NCI-H1092 treated with DMSO at 0.1 percent for 48 hours (cell line): ENCODE measurements around the gene ZNF485.
"Not testable (repeated sequence)": the region's sequence is repeated elsewhere in the genome, so short reads cannot be mapped to it uniquely, and the experiment has no call there.

Source experiments
- DNase-seq: peaks from one replicate; lab custom pipeline; 2025; lab: John Stamatoyannopoulos, UW

The ZNF485 gene

GRCh38 chr10:43606323-43607198 lies at the start of gene ZNF485:
Gene ZNF485, plus strand, starts transcription at chr10:43606438. Its CDS starts 613 bp downstream, at chr10:43607051.
- DNase-seq = peak; percentile 67

GRCh38 chr10:43557214-43557613 lies 49.0 kb upstream of the ZNF485 start:
- DNase-seq = no peak

DNA sequence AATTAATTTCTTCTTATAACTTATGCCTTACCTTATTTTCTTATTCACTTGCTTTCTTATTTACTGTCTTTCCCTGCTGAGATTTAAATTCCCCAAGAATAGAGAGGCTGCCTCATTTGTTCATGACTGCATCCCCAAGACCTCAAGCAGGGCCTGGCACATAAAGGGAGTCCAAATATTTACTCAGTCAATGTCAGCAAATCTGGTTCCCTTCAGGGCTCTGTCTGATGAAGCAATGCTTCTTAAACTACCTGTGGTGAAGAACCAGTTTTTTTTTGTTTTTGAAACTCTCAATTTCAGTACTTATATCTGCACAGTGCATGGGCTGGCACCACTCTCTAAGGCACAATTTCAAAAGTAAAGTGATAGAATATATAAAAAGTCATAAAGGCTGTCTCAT lies 36.6 kb upstream of the ZNF485 start:
- DNase-seq = no peak

GRCh38 chr10:43570971-43571370 lies 35.3 kb upstream of the ZNF485 start:
- DNase-seq = no peak

DNA sequence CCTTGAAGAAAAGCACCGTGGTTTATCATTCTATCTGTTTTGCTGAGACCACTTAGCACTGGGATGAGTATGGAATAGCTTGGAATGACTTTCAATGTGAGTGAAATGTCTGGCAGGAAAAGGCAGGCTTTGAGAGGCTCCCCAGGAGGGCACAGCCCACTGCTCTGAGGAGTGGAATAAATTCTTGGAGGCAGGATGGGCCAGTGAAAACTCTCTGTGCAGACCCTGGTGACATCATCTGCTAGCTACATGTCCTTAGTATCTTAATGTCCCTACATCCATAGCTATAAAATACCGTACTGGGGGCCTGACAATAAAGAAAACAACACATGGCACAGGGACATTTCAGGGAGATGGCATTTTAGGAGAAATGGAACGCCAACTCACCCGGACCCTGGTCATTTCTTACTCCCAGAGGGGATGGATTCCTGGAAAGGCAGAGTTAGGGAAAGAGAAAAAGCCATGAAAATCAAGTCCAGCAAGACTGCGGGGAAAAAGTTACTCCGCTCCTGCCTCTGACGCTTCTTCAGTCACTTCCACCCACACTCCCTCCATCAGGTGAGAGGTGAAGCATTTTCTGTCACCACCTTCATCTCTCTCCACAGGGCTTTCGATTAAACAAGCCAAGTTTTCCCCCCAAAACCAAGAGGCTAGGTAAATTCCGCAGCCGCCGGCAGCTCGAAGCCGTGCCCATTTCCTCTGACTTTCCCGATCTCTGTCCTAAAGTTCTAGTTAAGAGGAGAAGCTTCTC lies 32.8 kb upstream of the ZNF485 start:
- no peak for DNase-seq

- peak; percentile 82 for DNase-seq
These were observed 32.0 kb upstream of the ZNF485 start, which contains the start of gene ZNF239 for GRCh38 chr10:43574001-43574892. Gene ZNF239, minus strand, starts transcription at chr10:43574616. Its CDS starts 16,537 bp downstream, at chr10:43558079.

GRCh38 chr10:43574906-43575305 lies 31.3 kb upstream of the ZNF485 start:
- no peak for DNase-seq

DNA sequence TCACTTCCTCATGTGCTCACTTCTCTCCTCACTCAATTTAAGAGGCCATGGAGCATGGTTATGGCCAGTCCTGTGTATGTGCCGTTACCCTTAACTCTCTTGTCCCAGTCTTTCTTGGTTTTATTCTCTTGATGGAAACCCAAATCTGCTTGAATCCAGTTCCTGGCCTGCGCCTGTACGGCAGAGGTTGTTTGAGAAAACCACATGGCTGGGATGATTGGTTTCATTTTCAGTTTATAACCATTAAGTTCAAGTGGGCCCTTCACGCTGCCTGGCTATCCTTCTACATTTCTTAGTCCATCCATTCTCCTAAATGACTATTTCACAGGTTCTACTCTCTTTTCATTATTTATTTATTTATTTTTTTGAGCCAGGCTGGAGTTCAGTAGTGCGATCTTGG lies 30.2 kb upstream of the ZNF485 start:
- no peak for DNase-seq

GRCh38 chr10:43576580-43576979 lies 29.7 kb upstream of the ZNF485 start:
- DNase-seq = no peak

DNA sequence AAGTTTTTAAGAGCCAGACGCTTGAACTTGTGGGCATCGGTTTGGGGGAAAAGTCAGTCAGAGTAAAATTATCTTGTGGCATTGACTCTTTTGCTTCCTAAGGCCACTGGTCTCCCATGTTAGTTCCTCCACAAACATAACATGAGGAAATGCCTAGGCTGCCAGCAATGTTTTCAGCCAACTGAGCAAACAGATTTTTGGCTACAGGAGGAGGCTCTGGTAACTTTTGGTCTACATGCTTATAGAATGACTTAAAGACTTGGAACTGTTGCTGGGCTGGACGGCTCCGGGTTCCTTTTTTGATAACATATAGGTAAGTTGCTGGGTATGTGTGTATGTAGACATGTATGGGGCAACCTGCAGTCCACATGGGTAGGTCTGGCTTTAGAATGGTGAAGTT lies 22.2 kb upstream of the ZNF485 start:
- no peak for DNase-seq

DNA sequence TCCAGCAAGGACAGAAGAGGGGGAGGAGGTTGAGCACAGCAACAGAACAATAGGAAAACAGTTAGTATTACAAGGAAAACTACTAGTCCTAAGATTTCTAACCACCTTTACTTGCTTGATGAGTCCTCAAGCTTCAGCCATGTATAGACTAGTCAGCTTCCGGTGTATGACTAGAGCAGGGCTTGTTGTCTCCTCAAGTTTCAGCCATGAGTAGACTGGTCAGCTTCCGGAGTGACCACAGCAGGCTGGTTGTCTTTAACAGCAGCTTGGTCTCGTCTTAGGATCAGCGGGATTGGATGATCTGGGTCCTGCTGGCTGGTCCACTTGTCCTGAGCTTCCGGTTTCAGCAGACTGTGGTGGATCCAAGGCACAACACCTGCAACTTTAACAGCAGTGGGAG lies 21.2 kb upstream of the ZNF485 start:
- no peak for DNase-seq

GRCh38 chr10:43585981-43586729 lies 20.1 kb upstream of the ZNF485 start:
- no peak for DNase-seq

- DNase-seq = not testable (repeated sequence)
These were observed 19.5 kb upstream of the ZNF485 start for GRCh38 chr10:43586730-43587115.

DNA sequence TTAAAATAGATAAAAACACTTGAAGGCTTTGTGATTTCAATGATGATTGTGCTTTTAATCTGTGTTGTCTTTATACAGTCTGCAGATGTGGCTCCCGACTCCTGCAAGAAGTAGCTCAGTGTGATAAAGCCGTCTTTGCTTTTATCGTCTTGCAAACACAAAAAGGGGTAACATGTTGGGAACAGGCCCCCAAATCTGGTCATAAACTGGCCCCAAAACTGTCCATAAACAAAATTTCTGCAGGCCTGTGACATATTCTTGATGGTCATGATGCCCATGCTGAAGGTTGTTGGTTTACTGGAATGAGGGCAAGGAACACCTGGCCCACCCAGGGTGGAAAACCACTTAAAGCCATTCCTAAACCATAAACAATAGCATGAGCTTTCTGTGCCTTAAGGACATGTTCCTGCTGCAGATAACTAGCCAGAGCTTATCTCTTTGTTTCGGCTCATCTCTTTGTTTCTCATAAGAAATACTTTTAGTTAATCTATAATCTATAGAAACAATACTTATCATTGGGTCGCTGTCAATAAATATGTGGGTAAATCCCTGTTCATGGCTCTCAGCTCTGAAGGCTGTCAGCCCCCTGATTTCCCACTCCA lies 14.8 kb upstream of the ZNF485 start:
- DNase-seq = no peak

DNA sequence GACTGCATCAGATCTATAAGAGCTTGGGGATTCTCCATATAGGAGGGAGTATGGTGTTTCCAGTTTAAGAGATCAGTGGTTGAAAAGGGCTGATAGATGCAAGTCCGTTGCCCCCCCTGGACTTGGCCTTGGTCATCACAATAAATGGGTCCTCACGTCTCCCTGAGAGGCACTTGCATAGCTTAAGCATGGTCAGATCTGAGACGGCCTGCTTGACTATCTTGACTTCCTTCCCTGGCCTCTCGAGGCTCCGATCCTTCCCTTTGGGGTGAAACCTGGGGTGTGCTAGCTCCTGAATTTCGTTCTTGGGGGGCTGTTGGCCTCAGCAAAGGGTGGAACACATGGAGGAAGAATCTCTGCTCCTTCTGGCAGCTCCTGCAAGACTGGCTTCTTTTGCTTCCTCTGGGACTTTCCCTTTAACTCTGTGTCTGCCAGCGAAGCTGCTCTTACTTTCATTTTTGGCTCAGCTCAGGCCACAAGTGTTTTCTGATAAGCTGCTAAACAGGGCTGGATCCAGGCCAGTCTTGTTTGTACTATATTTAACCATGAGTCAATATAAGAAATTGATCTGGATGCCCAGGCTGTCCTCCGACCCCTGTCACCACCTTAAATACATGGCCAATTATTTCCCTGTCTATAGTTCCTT lies 11.2 kb upstream of the ZNF485 start:
- DNase-seq = no peak

DNA sequence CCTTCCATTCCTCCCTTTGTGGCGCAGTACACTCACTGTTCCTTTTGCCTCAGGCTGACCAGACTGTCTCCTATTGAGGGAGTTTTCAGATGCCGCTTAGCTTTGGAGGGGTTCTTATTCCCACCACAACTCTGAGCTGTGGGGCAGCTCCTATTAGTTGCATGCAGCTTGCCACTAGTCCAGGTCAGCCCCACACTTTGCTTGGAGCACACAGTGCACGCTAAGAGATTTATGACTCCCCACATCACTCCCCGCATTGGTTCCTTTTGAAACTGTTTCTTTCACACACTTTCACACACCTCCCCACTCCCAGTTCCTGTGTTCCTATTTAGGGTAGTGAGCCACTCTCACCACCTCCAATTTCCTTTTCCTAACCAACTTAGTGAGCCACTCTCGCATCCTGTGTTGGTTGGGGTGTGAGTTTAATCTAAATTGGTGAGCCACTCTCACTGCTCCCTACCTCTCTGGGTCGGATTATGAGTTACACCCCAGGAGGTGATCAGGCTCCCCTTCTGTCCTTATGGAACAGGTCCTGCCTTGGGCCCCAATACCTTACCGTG lies 10.4 kb upstream of the ZNF485 start:
- DNase-seq = no peak

GRCh38 chr10:43596546-43596945 lies 9.7 kb upstream of the ZNF485 start:
- DNase-seq = no peak

- DNase-seq = no peak
These were observed 7.8 kb upstream of the ZNF485 start for GRCh38 chr10:43598446-43598845.

DNA sequence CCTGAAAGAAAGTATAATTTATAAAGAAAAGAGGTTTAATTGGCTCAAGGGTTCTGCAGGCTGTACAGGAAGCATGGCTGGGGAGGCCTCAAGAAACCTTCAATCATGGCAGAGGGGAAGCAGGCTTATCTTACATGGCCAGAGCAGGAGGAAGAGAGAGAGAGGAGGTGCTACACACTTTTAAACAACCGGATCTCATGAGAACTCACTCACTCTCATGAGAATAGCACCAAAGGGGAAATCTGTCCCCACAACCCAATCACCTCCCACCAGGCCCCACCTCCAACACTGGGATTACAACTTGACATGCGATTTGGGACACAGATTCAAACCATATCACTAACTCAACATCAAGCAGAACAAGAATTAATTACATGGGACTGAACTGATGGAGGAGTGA lies 6.9 kb upstream of the ZNF485 start:
- DNase-seq = no peak

GRCh38 chr10:43601576-43601975 lies 4.7 kb upstream of the ZNF485 start:
- not testable (repeated sequence) for DNase-seq
